ENCODE measurements around the gene FNDC7. TPM values are rescaled to one million over a fixed set of nuclear protein-coding genes. Genes with fewer than 3 reads are reported as not detected.

The FNDC7 gene
- total and polyA plus RNA-seq, 7 donors: 0.09 to 0.32 TPM; not detected in 5

DNA sequence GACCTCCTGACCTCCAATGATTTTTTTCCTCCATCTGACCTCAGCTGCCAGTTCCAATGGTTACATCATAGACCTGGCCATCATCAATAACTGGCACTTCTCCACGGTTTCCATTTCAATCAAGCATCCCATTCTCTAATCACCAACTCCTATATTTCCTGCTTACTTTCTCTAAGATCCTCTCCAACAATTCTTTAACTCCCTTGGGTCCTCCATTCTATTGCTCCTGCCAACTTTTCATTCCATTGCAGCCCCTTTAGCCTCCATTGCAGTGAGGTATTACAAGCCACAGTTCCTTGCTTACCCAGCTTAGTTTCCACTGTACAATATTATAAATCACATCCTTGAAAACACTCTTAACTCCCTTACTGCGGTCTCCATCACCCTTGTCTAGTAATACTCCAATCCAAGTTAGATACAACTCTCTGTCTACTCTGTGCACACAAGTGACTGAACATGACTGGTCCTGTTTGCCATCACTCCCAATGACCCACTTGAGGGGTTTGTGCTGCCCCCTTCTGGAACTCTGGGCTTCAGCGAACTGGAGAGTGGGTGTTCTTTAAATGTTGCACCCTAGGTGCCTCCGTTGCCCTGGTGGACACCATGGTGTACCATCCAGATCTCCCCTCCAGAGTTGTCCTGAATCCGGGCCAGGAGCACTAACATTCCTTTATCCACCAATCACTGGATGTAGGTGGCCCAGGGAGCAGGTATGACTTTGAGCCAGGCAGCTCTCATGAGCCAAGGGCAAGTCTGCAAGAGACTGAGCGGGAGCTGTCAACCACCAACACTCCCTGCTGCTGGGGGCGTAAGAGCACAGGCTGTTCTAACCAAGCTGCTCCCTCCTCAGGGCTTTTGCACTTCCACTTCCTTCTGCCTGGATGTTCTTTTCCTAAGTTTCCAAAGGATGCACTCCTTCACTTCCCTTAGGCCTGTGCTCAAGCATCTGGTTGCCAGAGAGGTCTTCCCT is 3.7 kb upstream of the FNDC7 start:
- TF ChIP-seq, protein P1, sequence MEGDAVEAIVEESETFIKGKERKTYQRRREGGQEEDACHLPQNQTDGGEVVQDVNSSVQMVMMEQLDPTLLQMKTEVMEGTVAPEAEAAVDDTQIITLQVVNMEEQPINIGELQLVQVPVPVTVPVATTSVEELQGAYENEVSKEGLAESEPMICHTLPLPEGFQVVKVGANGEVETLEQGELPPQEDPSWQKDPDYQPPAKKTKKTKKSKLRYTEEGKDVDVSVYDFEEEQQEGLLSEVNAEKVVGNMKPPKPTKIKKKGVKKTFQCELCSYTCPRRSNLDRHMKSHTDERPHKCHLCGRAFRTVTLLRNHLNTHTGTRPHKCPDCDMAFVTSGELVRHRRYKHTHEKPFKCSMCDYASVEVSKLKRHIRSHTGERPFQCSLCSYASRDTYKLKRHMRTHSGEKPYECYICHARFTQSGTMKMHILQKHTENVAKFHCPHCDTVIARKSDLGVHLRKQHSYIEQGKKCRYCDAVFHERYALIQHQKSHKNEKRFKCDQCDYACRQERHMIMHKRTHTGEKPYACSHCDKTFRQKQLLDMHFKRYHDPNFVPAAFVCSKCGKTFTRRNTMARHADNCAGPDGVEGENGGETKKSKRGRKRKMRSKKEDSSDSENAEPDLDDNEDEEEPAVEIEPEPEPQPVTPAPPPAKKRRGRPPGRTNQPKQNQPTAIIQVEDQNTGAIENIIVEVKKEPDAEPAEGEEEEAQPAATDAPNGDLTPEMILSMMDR (IDR thresholded peaks at IDR 0.05): no peak
- no peak for DNase-seq

DNA sequence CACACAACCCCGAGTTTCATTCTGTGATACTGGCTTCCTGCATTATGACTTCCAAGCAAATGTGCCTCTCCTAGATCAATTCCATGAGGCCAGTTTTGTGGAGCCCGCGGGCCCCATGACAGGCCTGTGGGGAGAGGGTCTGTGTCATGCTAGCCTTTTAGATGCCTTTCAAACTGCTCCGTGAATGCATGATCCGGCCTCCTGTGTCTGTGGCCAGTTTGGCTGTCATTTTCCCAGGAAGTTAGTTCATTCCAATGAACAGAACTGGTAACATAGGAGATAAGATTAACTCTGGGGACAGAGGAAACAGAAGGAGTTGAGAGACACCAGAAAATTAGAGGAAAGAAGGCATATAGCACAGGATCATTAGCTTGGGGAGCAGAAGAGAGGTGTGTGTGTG is 3.2 kb downstream of the FNDC7 start:
- DNase-seq: no peak
- no peak for ATAC-seq
- H3K36me3 ChIP-seq (ENCODE audit: insufficient read depth in 1 of 2, low read depth in 1 of 2): no peaks in the 10 kb centered on the region
- intact Hi-C loops (cut with DNase I): no loop called here
- WGBS, 3 donors: 72 to 86% (median 78%) methylated on average over 5 of the region's 5 CpGs
- TF ChIP-seq, protein P1 (IDR thresholded peaks at IDR 0.05): no peak
- H3K9me3 ChIP-seq: no peaks in the 10 kb centered on the region
- H3K4me1 ChIP-seq: no peaks in the 10 kb centered on the region
- no peak overlapping the region for H3K4me3 ChIP-seq
- no peaks in the 10 kb centered on the region for H3K27me3 ChIP-seq (ENCODE audit: insufficient read depth in 3 of 3, low read length in 2 of 3)
- no peak overlapping the region for H3K27ac ChIP-seq

More for the DNA sequence above, 3.7 kb upstream of the FNDC7 start:
- no peak for ATAC-seq
- Histone ChIP-seq H3K36me3 (ENCODE audit: insufficient read depth in 1 of 2, low read depth in 1 of 2) (no peaks in the 10 kb centered on the region), H3K9me3 (no peaks in the 10 kb centered on the region), H3K27ac (no peak overlapping the region), H3K27me3 (ENCODE audit: insufficient read depth in 3 of 3, low read length in 2 of 3) (peaks cover 0 to 10% (median 0%) of the 10 kb centered on the region in 3 donors), H3K4me3 (no peak overlapping the region), H3K4me1 (no peaks in the 10 kb centered on the region)
- 63 to 70% (median 66%) methylated on average over 7 of the region's 7 CpGs for whole genome bisulfite sequencing, 3 donors
- intact Hi-C loops (cut with DNase I): no loop called here

DNA sequence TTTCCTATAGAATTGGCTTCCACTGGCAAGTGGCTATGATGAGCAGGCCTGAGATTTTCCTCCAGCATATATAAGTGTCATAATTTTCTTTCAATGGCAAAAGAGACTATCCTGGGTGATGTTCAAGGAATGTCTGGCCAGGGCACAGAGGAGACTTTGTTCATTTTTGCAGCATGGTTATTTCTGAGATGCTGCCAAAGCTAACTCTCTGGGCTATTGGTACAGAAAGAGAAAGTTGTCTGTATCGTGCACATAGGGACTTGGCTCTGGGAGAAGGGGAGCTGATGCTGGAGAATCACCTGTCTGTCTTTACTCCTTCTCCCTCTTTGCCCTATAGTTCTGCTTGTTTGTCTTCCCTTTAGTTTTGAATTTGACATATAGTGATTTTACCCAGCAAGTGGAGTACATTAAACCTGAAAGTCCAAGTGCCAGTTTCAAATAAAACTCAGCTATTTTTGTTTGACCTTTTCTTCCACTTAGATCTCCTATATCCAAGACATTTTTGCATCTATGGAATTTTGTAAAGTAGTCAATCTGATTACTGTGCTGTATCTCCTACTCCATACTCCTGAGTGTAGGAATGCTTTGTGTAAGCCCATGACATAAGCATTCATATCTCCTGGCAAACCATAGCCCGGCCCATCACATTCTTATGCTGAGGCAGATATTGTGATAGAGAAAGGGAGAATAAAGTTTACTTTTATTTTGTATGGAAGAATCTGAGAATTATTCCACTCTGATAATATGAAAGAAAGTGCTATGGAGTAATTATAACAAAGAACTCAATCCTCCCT is 3.9 kb downstream of the FNDC7 start:
- Histone ChIP-seq H3K27me3 (ENCODE audit: insufficient read depth in 3 of 3, low read length in 2 of 3) (no peaks in the 10 kb centered on the region), H3K27ac (no peak overlapping the region), H3K9me3 (no peaks in the 10 kb centered on the region), H3K4me1 (no peaks in the 10 kb centered on the region), H3K4me3 (no peak overlapping the region), H3K36me3 (ENCODE audit: insufficient read depth in 1 of 2, low read depth in 1 of 2) (no peaks in the 10 kb centered on the region)
- DNase-seq (no peak), ATAC-seq (no peak)
- intact Hi-C loops (cut with DNase I): no loop called here
- WGBS, 3 donors: 64 to 81% (median 69%) methylated on average over 2 of the region's 2 CpGs
- TF ChIP-seq, protein P1 (IDR thresholded peaks at IDR 0.05): no peak

DNA sequence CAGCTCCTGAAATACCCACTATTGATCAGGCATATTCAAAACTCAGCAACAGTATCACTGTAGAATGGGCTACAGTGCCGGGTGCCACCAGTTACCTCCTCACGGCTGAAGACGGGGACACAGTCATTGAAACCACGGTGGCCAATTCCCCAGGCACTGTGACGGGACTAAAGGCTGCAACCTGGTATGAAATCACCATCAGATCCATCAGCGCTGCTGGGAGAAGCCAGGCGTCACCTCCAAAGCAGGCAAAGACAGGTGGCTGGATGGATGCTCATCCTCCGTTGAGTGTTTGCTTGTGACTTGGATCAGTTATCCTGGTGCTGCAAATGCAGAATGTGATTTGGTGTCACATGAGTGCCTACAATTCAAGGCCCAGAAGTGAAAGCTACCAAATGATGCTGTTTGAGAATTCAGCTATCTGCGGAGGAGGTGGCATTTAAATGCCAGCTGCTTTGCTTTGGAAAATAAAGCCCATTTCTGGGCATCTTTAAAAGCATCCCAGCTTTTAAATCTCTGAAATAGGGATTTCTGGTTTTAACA is 5.1 kb downstream of the FNDC7 start:
- WGBS, 3 donors: 82 to 88% (median 82%) methylated on average over 9 of the region's 9 CpGs
- intact Hi-C loops (cut with DNase I): no loop called here

More for the DNA sequence above, 5.1 kb downstream of the FNDC7 start:
- Histone ChIP-seq H3K36me3 (ENCODE audit: insufficient read depth in 1 of 2, low read depth in 1 of 2) (no peaks in the 10 kb centered on the region), H3K27ac (no peak overlapping the region), H3K4me3 (no peak overlapping the region), H3K9me3 (no peaks in the 10 kb centered on the region), H3K4me1 (no peaks in the 10 kb centered on the region), H3K27me3 (ENCODE audit: insufficient read depth in 3 of 3, low read length in 2 of 3) (no peaks in the 10 kb centered on the region)
- TF ChIP-seq, protein P1 (IDR thresholded peaks at IDR 0.05): no peak
- ATAC-seq (no peak), DNase-seq (no peak)

Data from psoas muscle (tissue), 8 donors.